Caco-2 (cell line): ENCODE results near the gene AGRN. TPM values are rescaled to one million over a fixed set of nuclear protein-coding genes. Genes with fewer than 3 reads are reported as not detected.

Source experiments
- BruUV-seq: library from RNA; stranded (reverse); fragments of 400-500 nt; replicated peaks from 2 replicates; lab custom pipeline; 2021; lab: Mats Ljungman, UMichigan
- CTCF ChIA-PET: fragments of 300-600 bp; sonication (Branson Sonifier 250); formaldehyde crosslinking; loops from one replicate; lab custom pipeline; 2022; ENCODE audit warnings: antibody characterized with exemption; lab: Charles Lee
- POLR2A ChIA-PET: fragments of 300-600 bp; sonication (Branson Sonifier 250); formaldehyde crosslinking; loops from one replicate; lab custom pipeline; 2022; ENCODE audit warnings: antibody characterized with exemption; lab: Charles Lee
- DNase-seq, 2 experiments: peaks; one replicate each; pipeline versions ENCODE4 v3.0.0 to v3.0.0-alpha.2; 2020 to 2022
- H3K27me3 ChIP-seq: replicated peaks from 2 replicates; pipeline ENCODE4 v1.6.0; 2011; ENCODE audit warnings: low read length; ENCODE audit not compliant: control insufficient read depth, insufficient read depth
- H3K36me3 ChIP-seq: 2 replicates; pipeline ENCODE4 v1.5.1; 2011; ENCODE audit warnings: low read length; ENCODE audit not compliant: control insufficient read depth, insufficient read depth
- H3K4me1 ChIP-seq: fragments of 250-450 bp; sonication (Bioruptor Pico); 2 replicates; pipeline ENCODE4 v1.5.1; 2020; ENCODE audit warnings: mild to moderate bottlenecking
- H3K4me3 ChIP-seq: 2 replicates; pipeline ENCODE4 v1.5.1; 2011; ENCODE audit warnings: low read depth, mild to moderate bottlenecking, control low read depth, low read length
- H3K9me3 ChIP-seq: fragments of 250-450 bp; sonication (Bioruptor Pico); 2 replicates; pipeline ENCODE4 v1.5.1; 2020; ENCODE audit warnings: mild to moderate bottlenecking, moderate library complexity
- H3K27ac Mint-ChIP-seq: one replicate; pipeline ENCODE4 v1.8.0; 2022; ENCODE audit warnings: mixed read lengths; ENCODE audit not compliant: unreplicated experiment
- H3K27me3 Mint-ChIP-seq: one replicate; pipeline ENCODE4 v1.8.0; 2022; ENCODE audit warnings: mixed read lengths; ENCODE audit not compliant: insufficient read depth, unreplicated experiment
- H3K36me3 Mint-ChIP-seq: one replicate; pipeline ENCODE4 v1.8.0; 2022; ENCODE audit warnings: mild to moderate bottlenecking, mixed read lengths; ENCODE audit not compliant: insufficient read depth, unreplicated experiment
- H3K4me1 Mint-ChIP-seq: one replicate; pipeline ENCODE4 v1.8.0; 2022; ENCODE audit warnings: low read depth, mixed read lengths; ENCODE audit not compliant: unreplicated experiment
- H3K4me3 Mint-ChIP-seq: one replicate; pipeline ENCODE4 v1.8.0; 2022; ENCODE audit warnings: mild to moderate bottlenecking, moderate library complexity, mixed read lengths; ENCODE audit not compliant: unreplicated experiment
- H3K9me3 Mint-ChIP-seq: one replicate; pipeline ENCODE4 v1.8.0; 2022; ENCODE audit warnings: mixed read lengths; ENCODE audit not compliant: unreplicated experiment
- intact Hi-C: fragments of 100-400 bp; cut with micrococcal nuclease; formaldehyde crosslinking; loops from one replicate; pipeline ENCODE4 v1.10.0; 2022; ENCODE audit not compliant: unreplicated experiment
- total RNA-seq: library from RNA; stranded (reverse); gene quantifications from 2 replicates; pipeline ENCODE4 v1.2.3, GENCODE V29; 2022
- TF ChIP-seq, protein P1 (sequence below), 2 experiments: fragments of 200-600 bp in 1 of 2; IDR thresholded peaks; 1 replicate in 1 of 2; 2 replicates in 1 of 2; pipeline versions ENCODE4 v1.5.1 to v1.8.0; 2011 to 2022; ENCODE audit warnings: antibody characterized with exemption in 1 of 2, control low read depth in 1 of 2, inconsistent platforms in 1 of 2, low read depth in 1 of 2, low read length in 1 of 2, mild to moderate bottlenecking in 1 of 2, moderate library complexity in 1 of 2; ENCODE audit not compliant: insufficient read depth in 1 of 2, severe bottlenecking in 1 of 2, unreplicated experiment in 1 of 2

Gene AGRN
- total RNA-seq, 1 experiment from 2014 or later, result 176 TPM

DNA sequence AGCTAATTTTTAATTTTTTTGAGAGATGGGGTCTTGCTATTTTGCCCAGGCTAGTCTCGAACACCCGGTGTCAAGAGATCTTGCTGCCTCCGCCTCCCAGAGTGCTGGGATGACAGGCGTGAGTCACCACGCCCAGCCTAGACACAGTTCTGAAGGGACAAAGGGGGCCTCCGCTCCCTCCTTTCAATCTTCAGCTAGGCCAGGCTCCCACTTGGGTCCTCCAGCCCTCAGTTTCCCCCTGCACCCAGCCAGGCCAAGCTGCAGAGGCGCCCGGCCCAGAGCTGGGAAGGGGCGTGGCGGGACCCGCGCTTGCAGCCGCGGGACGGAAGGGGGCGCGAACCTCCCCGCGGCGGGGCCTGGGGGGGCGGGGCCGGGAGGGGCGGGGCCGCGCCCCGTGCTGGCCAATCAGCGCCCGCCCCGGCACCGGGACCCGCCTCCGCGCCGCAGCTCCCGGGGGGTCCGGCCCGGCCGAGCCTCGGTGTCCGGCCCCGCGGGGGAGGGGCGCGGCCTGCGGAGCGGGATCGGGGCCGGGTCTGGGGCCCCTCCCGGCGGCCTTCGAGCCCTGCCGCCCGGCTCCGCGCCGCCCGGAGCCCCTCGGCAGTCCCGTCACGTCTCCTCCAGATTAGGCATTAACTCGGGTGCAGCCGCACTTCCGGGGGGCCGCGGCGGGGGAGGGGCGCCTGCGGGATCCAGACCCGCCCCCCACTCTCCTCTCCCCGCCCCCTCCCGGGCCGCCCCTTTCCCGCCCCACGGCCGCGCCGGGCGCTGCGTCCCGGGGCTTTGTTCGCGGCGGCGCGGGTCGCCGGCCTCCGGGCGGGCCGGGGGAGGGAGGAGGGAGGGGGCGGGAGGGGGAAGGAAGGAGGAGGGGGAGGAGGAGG, 559 bp upstream of the AGRN start:
- intact Hi-C loops, result loop anchor here (1.0 to 5.0 kb wide), 3 partner anchors 19 to 143 kb away; partner anchors contain the start of gene HES4
- Mint-ChIP-seq H3K36me3 (peaks cover 24% of the 10 kb centered on the region), H3K27me3 (no peaks in the 10 kb centered on the region), H3K4me3 (no peak overlapping the region), H3K9me3 (no peaks in the 10 kb centered on the region), H3K4me1 (peaks cover 13% of the 10 kb centered on the region), H3K27ac (no peak overlapping the region)
- ChIA-PET POLR2A (interaction anchor here (0.6 to 1.7 kb wide), 5 partner anchors 12 to 60 kb away, joined by 3 to 16 read pairs (median 5); partner anchors contain the start of gene HES4), CTCF (interaction anchor here (0.6 to 1.6 kb wide), 4 partner anchors 13 to 150 kb away, joined by 3 to 10 read pairs (median 4); no protein-coding TSS in a partner anchor)
- peak; percentile 90 to 93 for DNase-seq
- TF ChIP-seq, protein P1, sequence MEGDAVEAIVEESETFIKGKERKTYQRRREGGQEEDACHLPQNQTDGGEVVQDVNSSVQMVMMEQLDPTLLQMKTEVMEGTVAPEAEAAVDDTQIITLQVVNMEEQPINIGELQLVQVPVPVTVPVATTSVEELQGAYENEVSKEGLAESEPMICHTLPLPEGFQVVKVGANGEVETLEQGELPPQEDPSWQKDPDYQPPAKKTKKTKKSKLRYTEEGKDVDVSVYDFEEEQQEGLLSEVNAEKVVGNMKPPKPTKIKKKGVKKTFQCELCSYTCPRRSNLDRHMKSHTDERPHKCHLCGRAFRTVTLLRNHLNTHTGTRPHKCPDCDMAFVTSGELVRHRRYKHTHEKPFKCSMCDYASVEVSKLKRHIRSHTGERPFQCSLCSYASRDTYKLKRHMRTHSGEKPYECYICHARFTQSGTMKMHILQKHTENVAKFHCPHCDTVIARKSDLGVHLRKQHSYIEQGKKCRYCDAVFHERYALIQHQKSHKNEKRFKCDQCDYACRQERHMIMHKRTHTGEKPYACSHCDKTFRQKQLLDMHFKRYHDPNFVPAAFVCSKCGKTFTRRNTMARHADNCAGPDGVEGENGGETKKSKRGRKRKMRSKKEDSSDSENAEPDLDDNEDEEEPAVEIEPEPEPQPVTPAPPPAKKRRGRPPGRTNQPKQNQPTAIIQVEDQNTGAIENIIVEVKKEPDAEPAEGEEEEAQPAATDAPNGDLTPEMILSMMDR (IDR thresholded peaks at IDR 0.05; ENCODE audit: insufficient read depth in 1 of 2, low read depth in 1 of 2, low read length in 1 of 2, severe bottlenecking in 1 of 2, unreplicated experiment in 1 of 2), result peak; percentile 14 to 32
- Histone ChIP-seq H3K4me3 (peak overlapping the region; percentile 16), H3K27me3 (no peaks in the 10 kb centered on the region), H3K9me3 (no peaks in the 10 kb centered on the region), H3K4me1 (peaks cover 35% of the 10 kb centered on the region), H3K36me3 (peaks cover 2% of the 10 kb centered on the region; the same call in 1 of the 2 replicates)
- no TSS peak for BruUV-seq

DNA sequence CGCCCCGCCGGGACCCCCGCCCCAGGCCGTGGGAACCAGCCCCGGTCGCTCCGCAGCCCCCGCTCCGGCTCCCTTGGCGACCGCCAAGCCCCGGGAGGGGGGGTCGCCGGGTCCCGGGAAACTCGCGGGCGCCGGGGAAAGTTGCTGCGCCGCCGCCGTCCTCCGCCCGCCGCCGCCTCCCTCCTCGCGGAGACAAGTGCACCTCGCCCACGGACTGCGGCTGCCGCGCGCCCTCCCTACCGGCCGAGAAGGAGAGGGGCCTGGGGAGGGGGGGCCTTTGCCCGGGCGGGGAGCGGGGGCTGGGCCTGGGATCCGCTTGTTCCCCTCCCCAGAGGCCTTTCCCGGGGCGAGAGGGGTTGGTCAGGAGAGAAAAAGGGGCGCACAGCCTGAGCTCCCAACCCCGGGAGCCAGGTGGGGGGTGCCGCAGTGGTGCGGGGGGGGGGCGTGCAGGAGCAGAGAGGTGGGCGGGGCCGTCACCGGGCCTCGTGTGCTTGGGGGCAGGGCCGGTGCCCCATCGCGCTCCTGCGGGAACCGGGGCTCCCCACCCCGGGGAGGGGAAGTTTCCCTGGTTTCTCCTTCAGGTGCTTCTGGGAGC, 592 bp downstream of the AGRN start:
- Mint-ChIP-seq H3K4me1 (peaks cover 13% of the 10 kb centered on the region), H3K27ac (peak overlapping the region; percentile 32), H3K4me3 (peak overlapping the region; percentile 67), H3K9me3 (no peaks in the 10 kb centered on the region), H3K27me3 (no peaks in the 10 kb centered on the region), H3K36me3 (peaks cover 28% of the 10 kb centered on the region)
- POLR2A ChIA-PET, result interaction anchor here (0.6 to 1.7 kb wide), 5 partner anchors 13 to 269 kb away, joined by 3 to 16 read pairs (median 4); partner anchors contain the start of gene HES4
- no peak for DNase-seq
- no peaks in the 10 kb centered on the region for H3K9me3 ChIP-seq
- H3K36me3 ChIP-seq, result peaks cover 3% of the 10 kb centered on the region; the same call in 1 of the 2 replicates
- CTCF ChIA-PET, result interaction anchor here (1.5 to 1.6 kb wide), 2 partner anchors 14 to 18 kb away, joined by 6 to 10 read pairs; no protein-coding TSS in a partner anchor
- peaks cover 45% of the 10 kb centered on the region for H3K4me1 ChIP-seq
- intact Hi-C loops, result no loop called here
- no peaks in the 10 kb centered on the region for H3K27me3 ChIP-seq
- no TSS peak for BruUV-seq
- peak overlapping the region; percentile 88 for H3K4me3 ChIP-seq
- TF ChIP-seq, protein P1 (IDR thresholded peaks at IDR 0.05; ENCODE audit: insufficient read depth in 1 of 2, low read depth in 1 of 2, low read length in 1 of 2, severe bottlenecking in 1 of 2, unreplicated experiment in 1 of 2), result no peak
